Mesothelial cell of epicardium (in vitro differentiated cells): Measurements from ENCODE around the gene SAMD14. TPM values are rescaled to one million over a fixed set of nuclear protein-coding genes. Genes with fewer than 3 reads are reported as not detected.
A peak's percentile ranks its signal among the peaks of the same experiment; 100 is the strongest.

ENCODE experiments used
- DNase-seq, 2 experiments: peaks; one replicate each; pipeline ENCODE4 v3.0.0; 2021; ENCODE audit warnings: low spot score in 2 of 2; ENCODE audit not compliant: unreplicated experiment in 2 of 2
- H3K27ac Mint-ChIP-seq: 2 replicates; pipeline ENCODE4 v1.8.0; 2021; ENCODE audit warnings: mixed read lengths
- H3K27me3 Mint-ChIP-seq: 2 replicates; pipeline ENCODE4 v1.8.0; 2021; ENCODE audit warnings: low read depth, mixed read lengths
- H3K36me3 Mint-ChIP-seq: 2 replicates; pipeline ENCODE4 v1.8.0; 2021; ENCODE audit warnings: mixed read lengths
- H3K4me1 Mint-ChIP-seq: 2 replicates; pipeline ENCODE4 v1.8.0; 2021; ENCODE audit warnings: mixed read lengths
- H3K4me3 Mint-ChIP-seq: 2 replicates; pipeline ENCODE4 v1.8.0; 2021; ENCODE audit warnings: mild to moderate bottlenecking, moderate library complexity, mixed read lengths
- H3K9me3 Mint-ChIP-seq: 2 replicates; pipeline ENCODE4 v1.8.0; 2021; ENCODE audit warnings: mixed read lengths
- total RNA-seq: library from RNA; stranded (reverse); gene quantifications from 3 replicates; pipeline ENCODE4 v1.2.1, GENCODE V29; 2021
- TF ChIP-seq, protein P1 (sequence below): fragments of 200-600 bp; sonication (generic); IDR thresholded peaks from one replicate; pipeline ENCODE4 v1.5.0; 2021; ENCODE audit warnings: antibody characterized with exemption; ENCODE audit not compliant: unreplicated experiment

Gene SAMD14
- total RNA-seq, 1 donor from 2014 or later, result 19.4 TPM

DNA sequence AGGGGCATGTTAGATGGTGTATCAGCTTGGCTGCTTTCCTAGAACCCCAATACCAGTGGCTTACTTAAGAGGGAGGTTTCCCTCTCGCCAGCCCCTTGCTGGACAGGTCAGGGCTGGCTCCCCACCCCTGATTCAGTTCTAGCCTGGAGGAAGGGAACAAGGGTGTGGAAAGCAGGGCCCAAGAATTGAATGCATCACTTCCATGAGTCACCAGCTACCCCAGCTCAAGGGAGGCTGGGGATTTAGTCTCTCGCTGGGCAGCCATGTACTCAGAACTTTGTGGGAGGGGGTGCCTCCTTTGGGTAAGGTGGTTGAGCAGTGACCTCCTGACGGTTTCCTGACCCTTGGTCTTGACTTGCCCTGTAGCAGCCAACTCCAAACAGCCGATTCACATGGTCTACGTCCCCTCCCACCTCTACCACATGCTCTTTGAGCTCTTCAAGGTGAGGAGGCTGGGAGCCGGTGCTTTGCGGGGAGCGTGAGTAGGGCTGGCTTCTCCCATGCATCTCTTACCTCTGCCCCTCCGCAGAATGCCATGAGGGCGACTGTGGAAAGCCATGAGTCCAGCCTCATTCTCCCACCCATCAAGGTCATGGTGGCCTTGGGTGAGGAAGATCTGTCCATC lies 22.1 kb downstream of the SAMD14 start:
- Mint-ChIP-seq H3K9me3 (no peaks in the 10 kb centered on the region), H3K36me3 (peaks cover 12% of the 10 kb centered on the region), H3K27ac (no peak overlapping the region), H3K4me3 (no peak overlapping the region), H3K27me3 (no peaks in the 10 kb centered on the region), H3K4me1 (peaks cover 2% of the 10 kb centered on the region)
- DNase-seq, result no peak
- TF ChIP-seq, protein P1, sequence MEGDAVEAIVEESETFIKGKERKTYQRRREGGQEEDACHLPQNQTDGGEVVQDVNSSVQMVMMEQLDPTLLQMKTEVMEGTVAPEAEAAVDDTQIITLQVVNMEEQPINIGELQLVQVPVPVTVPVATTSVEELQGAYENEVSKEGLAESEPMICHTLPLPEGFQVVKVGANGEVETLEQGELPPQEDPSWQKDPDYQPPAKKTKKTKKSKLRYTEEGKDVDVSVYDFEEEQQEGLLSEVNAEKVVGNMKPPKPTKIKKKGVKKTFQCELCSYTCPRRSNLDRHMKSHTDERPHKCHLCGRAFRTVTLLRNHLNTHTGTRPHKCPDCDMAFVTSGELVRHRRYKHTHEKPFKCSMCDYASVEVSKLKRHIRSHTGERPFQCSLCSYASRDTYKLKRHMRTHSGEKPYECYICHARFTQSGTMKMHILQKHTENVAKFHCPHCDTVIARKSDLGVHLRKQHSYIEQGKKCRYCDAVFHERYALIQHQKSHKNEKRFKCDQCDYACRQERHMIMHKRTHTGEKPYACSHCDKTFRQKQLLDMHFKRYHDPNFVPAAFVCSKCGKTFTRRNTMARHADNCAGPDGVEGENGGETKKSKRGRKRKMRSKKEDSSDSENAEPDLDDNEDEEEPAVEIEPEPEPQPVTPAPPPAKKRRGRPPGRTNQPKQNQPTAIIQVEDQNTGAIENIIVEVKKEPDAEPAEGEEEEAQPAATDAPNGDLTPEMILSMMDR, result no peak

DNA sequence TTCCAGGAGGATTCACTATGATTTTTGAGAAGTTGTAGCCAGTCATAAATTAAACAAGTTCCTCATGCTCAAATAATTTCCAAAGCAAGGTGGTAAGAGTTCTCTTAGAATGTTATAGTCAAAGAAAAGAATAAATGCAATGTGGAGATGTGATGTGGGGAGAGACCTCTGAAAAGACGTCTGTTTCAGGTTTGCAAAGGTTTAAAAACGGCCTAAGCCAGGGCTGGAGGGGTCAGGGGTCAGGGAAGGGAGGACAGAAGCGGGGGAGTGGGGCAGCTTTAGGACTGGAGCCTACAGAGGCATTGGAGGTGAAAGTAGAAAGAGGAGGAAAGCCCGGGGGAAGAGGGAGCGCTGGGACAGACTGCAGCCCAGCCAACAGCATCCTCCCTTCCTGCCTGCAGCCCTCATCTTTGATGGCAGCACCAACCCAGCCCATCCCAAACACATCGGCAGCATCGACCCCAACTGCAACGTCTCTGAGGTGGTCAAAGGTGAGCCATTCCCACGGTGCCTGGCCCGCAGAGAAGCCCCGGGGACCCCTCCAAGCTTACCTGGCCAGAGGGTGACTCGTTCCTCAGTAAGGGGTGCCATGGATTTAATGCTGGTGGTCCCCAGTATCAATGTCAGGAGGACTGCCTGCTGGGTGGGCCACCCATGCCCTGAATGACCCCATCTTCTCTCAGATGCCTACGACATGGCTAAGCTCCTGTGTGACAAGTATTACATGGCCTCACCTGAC lies 23.4 kb downstream of the SAMD14 start:
- TF ChIP-seq, protein P1, result no peak
- Mint-ChIP-seq H3K36me3 (peaks cover 12% of the 10 kb centered on the region), H3K27ac (no peak overlapping the region)

DNA sequence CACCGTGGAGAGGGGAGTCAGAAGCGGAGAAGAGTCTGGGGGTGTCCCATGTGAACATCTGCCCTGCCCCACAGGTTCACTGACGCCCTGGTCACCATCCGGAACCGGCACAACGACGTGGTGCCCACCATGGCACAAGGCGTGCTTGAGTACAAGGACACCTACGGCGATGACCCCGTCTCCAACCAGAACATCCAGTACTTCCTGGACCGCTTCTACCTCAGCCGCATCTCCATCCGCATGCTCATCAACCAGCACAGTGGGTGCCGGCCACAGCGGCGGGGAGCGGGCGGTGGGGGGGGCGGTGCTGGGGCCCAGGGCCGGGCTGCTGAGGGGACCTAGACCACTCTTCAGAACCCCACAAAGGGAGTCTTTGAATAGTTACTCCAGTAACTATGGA lies 24.1 kb downstream of the SAMD14 start:
- no peaks in the 10 kb centered on the region for H3K27me3 Mint-ChIP-seq
- H3K4me3 Mint-ChIP-seq, result no peak overlapping the region
- no peak for DNase-seq
- no peak overlapping the region for H3K27ac Mint-ChIP-seq
- peaks cover 14% of the 10 kb centered on the region for H3K4me1 Mint-ChIP-seq
- peaks cover 12% of the 10 kb centered on the region for H3K36me3 Mint-ChIP-seq
- H3K9me3 Mint-ChIP-seq, result no peaks in the 10 kb centered on the region
- TF ChIP-seq, protein P1, result no peak

More for the DNA sequence above, 23.4 kb downstream of the SAMD14 start:
- no peaks in the 10 kb centered on the region for H3K9me3 Mint-ChIP-seq
- H3K4me1 Mint-ChIP-seq, result peaks cover 7% of the 10 kb centered on the region
- no peaks in the 10 kb centered on the region for H3K27me3 Mint-ChIP-seq
- DNase-seq, result no peak
- no peak overlapping the region for H3K4me3 Mint-ChIP-seq

DNA sequence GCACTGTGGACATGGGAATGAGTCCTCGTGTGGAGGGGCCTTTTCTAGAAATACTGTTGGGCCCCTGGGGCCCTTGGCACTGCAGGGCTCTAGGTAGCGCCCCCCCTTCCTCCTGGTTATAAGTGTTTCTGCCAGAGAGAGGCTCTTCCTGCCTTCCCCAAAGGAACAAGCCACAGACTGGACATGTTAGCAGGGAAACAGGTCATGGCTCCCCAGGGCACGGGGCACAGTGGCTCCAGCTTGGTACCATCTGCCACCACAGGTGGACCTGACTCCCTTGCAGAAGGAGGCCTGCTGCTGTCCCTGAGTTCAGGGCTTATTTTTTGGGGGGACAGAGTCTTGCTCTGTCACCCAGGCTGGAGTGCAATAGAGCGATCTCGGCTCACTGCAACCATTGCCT lies 26.0 kb downstream of the SAMD14 start:
- no peaks in the 10 kb centered on the region for H3K9me3 Mint-ChIP-seq
- peaks cover 20% of the 10 kb centered on the region for H3K4me1 Mint-ChIP-seq
- H3K27ac Mint-ChIP-seq, result no peak overlapping the region
- no peak overlapping the region for H3K4me3 Mint-ChIP-seq
- H3K27me3 Mint-ChIP-seq, result no peaks in the 10 kb centered on the region
- peaks cover 12% of the 10 kb centered on the region for H3K36me3 Mint-ChIP-seq
- TF ChIP-seq, protein P1, result no peak
- DNase-seq, result no peak

DNA sequence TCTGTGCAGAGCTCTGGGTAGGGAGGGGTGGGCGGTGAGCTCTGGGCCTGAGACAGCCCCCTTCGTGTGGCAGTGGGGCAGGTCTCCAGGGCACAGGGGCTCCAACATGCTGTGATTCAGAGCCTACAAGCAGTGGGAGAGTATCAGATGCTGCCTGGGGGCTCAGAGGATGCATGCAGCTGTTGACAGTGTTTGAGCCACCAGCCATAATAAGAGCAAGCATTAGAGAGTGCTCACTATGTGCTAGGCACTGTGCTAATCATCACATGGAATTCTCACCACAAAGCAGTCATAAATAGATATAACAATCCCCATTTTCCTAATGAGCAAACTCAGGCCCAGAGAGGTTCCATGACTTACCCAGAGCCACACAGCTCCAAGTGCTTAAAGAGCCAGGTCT lies 26.7 kb downstream of the SAMD14 start:
- no peak overlapping the region for H3K4me3 Mint-ChIP-seq
- TF ChIP-seq, protein P1, result no peak
- H3K27ac Mint-ChIP-seq, result peak overlapping the region; percentile 41
- no peak for DNase-seq
- no peaks in the 10 kb centered on the region for H3K27me3 Mint-ChIP-seq
- peaks cover 12% of the 10 kb centered on the region for H3K36me3 Mint-ChIP-seq
- peaks cover 20% of the 10 kb centered on the region for H3K4me1 Mint-ChIP-seq
- no peaks in the 10 kb centered on the region for H3K9me3 Mint-ChIP-seq
